HG02970 (cell line): ENCODE data around the gene ATP11C.
"Not testable (repeated sequence)": the region's sequence is repeated elsewhere in the genome, so short reads cannot be mapped to it uniquely, and the experiment has no call there.

Source experiments
- ATAC-seq: cut with Tn5 transposase; IDR thresholded peaks from one replicate; pipeline ENCODE4 v1.9.1; 2021; ENCODE audit warnings: mild to moderate bottlenecking, moderate library complexity, moderate number of reproducible peaks; ENCODE audit not compliant: unreplicated experiment, low FRiP score

The ATP11C gene

DNA sequence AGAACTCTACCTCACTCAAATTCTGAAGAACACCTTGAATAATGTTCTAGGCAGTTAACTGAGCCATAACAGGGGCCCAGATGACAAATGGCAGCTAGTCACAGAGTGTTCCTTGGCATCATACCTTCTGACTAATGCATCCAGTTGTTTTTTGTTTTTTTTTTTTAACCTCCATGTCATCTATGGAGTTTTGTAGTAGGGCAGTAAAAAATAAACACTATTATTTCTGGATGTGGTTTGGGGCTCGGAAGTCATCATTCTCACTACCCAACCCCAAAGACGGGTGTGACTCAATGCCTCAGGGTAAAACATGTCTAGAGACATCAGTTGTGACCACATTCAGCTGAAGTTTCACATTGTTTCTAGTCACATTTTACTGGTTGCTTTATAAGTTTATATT is 193.7 kb downstream of the ATP11C start:
- ATAC-seq = no peak

- ATAC-seq = no peak
Measured at GRCh38 chrX:139738581-139738980, 194.3 kb downstream of the ATP11C start.

GRCh38 chrX:139736151-139736550 is 196.7 kb downstream of the ATP11C start:
- ATAC-seq = no peak

- no peak for ATAC-seq
Measured at GRCh38 chrX:139734996-139735395, 197.9 kb downstream of the ATP11C start.

- no peak for ATAC-seq
Measured at GRCh38 chrX:139725720-139726119, 207.1 kb downstream of the ATP11C start.

DNA sequence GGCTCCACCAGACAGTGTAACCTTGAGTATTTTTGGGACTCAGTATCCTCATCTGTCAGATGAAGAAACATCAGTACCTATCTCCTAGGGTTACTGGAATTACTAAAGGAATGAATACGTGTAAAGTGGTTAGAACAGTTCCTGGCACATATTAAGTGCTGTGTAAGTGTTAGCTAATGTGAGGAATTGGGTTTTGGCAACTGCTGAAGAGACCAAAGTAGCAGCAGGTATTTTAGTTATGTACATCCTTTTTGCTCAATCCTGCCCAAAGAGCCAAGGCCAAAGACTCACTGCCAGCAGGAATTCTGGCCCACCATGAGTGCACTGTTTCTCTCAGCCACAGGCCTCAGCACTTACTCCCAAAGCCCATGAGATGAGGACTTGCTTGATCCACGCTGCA is 208.2 kb downstream of the ATP11C start:
- ATAC-seq = no peak

DNA sequence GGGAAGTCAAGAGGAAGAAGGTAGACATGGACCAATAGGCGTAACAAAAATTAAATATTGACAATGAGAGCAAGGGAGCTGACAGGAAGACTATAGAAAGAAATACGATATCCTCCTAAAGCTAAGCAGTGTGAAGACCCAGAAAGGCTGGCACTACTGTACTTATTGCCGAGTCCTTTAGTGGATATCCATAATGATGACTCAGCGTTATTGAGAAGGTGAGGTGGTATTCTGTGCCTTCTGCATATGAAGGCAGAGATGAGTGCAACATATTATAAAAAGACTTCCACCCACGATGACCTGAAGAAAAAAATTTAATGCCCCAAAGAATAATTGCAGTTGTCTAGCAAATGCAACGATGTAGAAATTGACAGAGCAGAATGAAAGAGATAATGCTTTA is 211.9 kb downstream of the ATP11C start:
- ATAC-seq = no peak

- ATAC-seq = no peak
Measured at GRCh38 chrX:139720136-139720535, 212.7 kb downstream of the ATP11C start.

DNA sequence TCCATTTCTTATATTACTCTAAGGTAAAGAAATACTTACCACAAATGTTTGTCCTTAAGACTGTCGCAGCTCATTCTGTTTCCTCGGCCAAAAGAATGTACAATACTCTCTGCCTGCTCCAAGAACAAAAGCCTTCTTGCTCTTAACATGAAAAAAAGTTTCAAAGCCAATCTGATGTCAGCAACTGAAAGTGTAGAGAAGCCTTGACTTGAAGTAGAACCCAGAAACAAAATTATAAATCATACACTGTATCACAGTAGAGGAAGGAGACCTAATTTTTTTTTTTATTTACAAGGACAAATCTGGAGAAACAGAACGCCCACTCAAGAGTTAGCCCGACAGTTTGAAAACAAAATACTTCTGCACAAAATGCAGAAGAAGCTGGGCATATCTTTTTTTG is 224.8 kb downstream of the ATP11C start, which contains the start of gene MCF2:
Gene MCF2 (minus strand): TSS at position 101 of the 400 bp plus-strand sequence. CDS start 56,423 bp downstream, outside the sequence.
- no peak for ATAC-seq

DNA sequence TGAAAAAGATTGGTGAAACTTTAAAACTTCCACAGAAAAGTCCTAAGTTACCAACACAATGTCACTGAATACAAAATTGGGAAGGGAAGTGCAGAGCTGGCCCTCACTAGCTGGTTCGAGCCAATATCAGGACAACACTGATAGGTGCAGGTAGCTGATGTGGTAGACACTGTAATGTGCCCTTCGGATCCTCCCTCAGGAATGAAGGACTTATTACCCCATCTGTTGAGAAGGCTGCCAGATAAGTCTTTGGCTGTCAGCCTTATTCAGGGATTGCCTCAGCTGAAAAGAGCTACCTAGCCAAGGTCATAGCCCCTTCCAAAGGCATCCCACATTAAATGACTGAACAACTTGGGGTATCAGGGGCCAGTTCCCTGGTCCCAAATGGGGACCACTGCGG is 230.2 kb downstream of the ATP11C start:
- ATAC-seq = no peak

DNA sequence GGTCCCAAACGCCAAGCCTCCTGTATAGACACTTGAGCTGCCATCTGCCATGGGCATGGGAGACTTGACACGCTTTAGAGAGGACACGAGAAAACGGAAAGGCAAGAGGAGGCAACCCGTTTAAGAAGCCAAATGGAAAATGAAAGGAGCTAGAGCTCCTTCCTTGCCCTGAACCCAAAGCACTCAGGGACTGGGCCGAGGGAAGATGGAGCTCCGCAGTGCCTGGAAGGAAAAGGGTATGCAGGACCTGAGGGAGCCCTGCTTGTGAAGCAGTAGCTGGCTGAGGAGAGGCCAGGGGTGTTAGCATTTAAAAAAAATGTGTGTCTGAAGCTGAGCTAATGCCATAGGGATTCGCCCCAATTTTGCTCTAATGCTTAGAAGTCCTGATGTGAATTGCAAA is 239.9 kb downstream of the ATP11C start:
- ATAC-seq = no peak

GRCh38 chrX:139692506-139692849 is 240.4 kb downstream of the ATP11C start:
- no peak for ATAC-seq

GRCh38 chrX:139691843-139692505 is 240.9 kb downstream of the ATP11C start:
- no peak for ATAC-seq

DNA sequence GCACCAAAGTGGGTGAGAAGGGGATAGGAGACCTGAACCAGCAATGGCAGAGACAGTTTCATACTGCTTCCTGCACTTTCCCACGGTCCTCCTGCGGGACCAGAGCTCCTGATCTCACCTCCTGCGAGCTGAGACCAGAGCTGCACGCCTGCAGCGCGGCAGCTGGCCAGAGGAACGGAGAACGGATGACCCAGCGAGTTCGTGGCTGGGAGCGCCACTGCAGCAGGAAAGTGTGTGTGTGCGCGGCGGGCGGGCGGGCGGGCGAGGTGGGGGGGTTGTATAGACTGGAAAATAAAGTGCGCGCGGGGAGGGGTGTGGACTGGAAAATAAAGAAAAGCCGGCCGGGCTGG is 241.4 kb downstream of the ATP11C start:
- no peak for ATAC-seq

GRCh38 chrX:139685175-139685574 is 247.7 kb downstream of the ATP11C start:
- not testable (repeated sequence) for ATAC-seq

GRCh38 chrX:139680356-139680755 is 252.5 kb downstream of the ATP11C start:
- ATAC-seq = no peak
